HS-5 (cell line): ENCODE results near the gene RNF207.

Source experiments
- DNase-seq: peaks from one replicate; pipeline ENCODE4 v3.0.0-alpha.2; 2012; ENCODE audit warnings: low read depth

The RNF207 gene

DNA sequence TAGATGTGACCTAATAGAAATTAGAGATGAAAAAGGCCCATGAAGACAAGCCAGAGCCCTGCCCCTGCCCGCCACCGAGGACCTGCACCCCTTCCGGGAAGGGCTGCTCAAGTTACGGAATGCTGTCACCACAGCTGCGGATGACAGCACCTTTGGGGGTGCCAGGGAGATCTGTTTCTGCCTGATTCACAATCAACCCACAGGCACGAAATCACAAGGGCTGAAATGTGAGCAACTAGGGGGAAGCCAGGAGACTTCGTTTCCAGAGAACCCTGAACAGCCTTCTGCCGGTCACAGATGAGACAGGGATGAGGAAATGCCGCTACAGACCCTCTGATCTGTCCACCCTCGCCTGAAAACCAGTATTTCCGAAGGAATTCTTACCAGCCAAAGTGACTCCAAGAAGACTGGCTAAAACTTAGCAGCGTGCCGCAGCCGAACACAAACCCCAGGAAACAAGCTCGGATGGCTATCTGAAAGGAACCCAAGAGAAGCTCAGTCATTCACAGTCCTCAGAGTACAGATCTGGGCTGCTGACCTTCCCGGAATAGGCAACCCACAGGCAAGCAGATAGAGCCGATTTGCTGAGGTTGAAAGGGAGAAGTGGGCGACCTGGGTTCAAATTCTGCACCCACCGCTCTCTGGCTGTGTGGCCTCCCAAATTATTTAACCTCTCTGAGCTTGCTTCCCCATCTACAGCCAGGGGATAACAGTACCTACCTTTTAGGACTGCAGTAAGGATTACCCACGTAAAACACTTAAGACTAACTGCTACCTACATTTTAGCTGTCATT, 28.8 kb downstream of the RNF207 start:
- DNase-seq: no peak

DNA sequence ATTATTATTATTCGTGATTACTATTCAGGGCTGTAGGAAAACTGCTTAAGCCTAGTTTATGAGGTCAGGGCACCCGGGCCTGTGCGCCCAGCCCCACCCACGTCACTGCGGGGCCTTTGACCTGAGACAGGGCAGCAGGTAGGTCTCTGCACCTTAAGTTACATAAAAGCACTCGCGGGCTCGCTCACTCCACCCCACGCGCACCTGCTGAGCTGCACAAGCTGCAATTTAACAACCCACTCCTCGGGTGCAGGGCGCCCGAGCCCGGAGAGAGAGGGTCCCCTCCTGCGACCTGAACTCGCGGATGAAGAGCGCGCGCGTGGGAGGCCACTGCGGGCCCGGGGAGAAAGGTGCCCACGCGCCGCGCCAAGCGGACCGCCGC, 29.4 kb downstream of the RNF207 start:
- no peak for DNase-seq

GRCh38 chr1:6237093-6237492, 31.2 kb downstream of the RNF207 start:
- no peak for DNase-seq

DNA sequence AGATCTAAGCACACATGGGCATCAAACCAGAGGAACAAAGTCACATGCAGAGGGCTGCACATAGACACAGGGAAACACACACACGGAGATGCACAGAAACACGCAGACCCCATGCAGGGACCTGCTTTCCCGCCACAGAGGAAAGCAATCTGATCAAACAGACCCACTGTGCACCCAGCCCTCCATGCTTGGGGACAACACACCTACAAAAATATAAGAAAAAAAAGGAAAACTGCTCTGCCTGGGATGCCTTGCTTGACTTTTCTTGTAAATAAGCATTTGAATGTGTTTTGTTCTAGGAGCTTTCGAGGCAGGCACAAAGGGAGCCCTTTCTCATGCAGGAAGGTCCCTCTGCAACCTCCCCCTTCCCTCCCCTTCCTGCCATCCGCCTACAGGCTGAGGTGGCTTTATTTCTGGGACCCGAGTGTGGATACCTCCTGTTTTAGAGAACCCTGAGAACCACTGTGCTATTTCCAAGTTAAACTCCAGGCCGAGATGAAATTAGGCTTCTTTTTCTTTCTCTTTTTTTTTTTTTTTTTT, 33.4 kb downstream of the RNF207 start:
- no peak for DNase-seq

DNA sequence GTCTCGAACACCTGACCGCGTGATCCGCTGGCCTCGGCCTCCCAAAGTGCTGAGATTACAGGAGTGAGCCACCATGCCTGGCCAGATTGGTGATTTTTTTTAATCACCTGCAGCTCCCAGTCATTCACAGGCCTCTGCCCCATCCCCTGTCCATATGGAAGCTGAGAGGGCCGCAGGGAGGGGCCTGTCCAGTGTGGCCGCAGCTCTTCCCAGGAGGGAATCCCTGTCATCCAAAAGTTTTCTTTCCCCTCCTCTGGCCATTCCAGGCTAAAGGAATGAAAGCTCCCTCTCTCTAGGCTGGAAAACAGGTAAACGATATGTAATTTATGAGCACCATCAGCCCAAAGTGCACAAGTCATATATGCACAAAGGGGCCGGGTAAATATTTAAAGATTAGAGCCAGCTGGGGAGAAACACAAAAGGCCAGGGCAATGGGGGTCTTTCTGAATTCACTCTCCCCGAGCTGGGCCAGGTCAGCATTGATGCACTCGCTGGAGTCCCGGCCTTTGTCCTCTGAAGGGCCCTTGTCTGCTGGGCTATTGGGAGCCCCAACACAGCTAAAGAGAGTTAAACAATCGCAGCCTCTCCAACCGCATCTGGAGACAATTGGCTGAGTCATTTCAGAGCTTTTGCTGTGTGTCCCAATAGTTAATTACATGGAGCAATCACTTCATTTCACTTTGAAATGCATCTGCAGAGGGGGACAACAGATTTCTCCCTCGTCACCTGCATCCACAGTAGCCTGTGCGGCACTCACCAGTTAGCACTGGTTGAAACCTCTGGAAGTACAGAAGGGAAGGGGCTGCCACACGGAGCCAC, 34.2 kb downstream of the RNF207 start:
- peak; percentile 53 for DNase-seq

GRCh38 chr1:6241107-6241886, 35.4 kb downstream of the RNF207 start:
- no peak for DNase-seq

DNA sequence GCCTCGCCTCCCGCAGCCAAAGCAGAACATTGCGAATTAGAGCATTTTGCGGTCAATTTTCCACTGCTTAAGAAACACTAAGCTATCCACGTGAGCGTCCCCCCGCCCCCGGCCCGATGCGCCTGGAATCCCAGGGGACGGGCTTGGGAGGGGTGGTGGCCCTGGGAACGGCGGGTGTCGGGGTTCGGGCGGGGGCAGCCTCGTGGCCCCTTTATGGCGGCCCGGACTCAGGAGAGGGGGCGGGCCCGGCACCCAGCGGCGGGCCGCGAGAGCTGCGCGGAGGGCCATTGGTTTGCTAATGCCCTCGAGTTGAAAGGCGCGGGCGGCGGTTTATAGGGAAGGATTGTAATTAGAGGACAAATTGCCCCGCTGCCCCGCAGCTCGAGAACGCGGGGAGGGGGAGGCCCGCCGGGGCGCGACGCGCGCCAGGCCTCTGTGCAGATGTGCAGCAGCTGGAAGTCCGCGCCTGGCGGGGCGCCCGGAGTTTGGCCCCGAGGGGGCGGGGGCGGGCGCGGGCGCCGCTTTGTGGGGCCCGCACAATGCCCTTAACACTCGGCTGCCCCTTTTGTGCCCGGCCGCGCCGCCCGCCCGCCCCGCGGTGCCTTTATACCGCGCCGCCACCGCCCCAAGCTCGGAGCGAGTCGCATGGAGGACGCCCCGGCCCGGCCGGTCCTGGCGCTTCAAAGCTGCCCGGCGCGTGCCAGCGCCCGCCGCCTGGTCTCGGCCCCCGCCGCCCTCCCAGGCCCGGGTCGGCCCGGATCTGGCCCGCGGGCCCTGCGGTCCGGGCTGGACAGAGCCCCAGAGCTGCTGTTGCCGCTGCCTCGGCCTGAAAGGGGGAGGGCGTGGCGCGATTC, 36.2 kb downstream of the RNF207 start:
- no peak for DNase-seq

- DNase-seq: no peak
Observed at GRCh38 chr1:6243053-6243834, 37.3 kb downstream of the RNF207 start.

- no peak for DNase-seq
Observed at GRCh38 chr1:6243993-6244392, 38.1 kb downstream of the RNF207 start, which contains the start of gene HES3. HES3 (plus strand) TSS chr1:6244179; CDS start chr1:6244366, 187 bp downstream.

DNA sequence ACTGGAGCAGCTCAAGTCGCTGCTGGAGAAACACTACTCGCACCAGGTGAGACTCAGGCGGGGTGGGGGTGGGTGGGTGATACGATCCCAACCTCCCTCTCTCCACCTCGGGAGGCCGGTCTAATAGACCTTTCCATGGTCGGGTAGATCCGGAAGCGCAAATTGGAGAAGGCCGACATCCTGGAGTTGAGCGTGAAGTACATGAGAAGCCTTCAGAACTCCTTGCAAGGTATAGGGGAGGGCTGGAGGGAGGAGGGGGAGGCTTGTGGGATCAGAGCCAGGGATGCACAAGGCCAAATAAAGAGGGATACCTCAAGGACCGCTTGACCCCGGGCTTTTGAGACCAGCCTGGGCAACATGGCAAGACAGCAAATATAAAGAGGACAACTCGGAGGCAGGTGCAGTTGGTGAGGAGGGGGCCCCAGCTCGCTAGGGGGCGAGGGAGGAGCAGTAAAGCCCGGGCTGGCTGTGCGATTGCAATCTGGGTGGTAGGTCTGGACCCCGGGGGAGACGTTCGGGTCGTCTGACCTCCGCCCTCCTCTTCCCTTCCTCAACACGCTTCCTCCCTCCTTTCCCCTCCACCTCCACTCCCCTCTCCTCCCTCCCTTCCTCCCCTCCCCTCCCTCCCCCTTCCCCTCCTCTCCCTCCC, 38.6 kb downstream of the RNF207 start:
- no peak for DNase-seq

DNA sequence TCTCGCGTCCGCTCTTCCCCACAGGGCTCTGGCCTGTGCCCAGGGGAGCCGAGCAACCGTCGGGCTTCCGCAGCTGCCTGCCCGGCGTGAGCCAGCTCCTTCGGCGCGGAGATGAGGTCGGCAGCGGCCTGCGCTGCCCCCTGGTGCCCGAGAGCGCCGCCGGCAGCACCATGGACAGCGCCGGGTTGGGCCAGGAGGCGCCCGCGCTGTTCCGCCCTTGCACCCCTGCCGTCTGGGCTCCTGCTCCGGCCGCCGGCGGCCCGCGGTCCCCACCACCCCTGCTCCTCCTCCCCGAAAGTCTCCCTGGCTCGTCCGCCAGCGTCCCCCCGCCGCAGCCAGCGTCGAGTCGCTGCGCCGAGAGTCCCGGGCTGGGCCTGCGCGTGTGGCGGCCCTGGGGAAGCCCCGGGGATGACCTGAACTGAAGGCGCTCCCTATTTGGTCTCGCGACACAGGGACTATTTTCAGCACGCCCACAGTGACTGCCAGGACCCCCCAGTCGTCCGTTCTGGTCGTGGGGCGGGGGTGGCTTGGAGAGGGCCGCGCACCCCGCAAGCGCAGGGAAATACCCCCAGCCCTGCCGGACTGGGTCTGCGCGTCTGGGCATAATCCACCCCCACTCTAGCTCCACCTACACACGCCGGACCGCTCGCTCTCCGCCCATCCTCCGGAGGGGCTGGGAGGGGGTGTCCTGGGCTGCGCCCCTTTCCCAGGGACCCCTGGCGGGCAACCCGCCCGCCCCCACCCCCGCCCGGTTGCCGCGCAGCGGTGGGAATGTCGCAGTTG, 39.4 kb downstream of the RNF207 start:
- no peak for DNase-seq

- DNase-seq: no peak
Observed at GRCh38 chr1:6245869-6246496, 40.1 kb downstream of the RNF207 start.

- no peak for DNase-seq
Observed at GRCh38 chr1:6246497-6247467, 40.9 kb downstream of the RNF207 start.

GRCh38 chr1:6247651-6248050, 41.7 kb downstream of the RNF207 start:
- DNase-seq: no peak

GRCh38 chr1:6248161-6248776, 42.4 kb downstream of the RNF207 start:
- DNase-seq: no peak

DNA sequence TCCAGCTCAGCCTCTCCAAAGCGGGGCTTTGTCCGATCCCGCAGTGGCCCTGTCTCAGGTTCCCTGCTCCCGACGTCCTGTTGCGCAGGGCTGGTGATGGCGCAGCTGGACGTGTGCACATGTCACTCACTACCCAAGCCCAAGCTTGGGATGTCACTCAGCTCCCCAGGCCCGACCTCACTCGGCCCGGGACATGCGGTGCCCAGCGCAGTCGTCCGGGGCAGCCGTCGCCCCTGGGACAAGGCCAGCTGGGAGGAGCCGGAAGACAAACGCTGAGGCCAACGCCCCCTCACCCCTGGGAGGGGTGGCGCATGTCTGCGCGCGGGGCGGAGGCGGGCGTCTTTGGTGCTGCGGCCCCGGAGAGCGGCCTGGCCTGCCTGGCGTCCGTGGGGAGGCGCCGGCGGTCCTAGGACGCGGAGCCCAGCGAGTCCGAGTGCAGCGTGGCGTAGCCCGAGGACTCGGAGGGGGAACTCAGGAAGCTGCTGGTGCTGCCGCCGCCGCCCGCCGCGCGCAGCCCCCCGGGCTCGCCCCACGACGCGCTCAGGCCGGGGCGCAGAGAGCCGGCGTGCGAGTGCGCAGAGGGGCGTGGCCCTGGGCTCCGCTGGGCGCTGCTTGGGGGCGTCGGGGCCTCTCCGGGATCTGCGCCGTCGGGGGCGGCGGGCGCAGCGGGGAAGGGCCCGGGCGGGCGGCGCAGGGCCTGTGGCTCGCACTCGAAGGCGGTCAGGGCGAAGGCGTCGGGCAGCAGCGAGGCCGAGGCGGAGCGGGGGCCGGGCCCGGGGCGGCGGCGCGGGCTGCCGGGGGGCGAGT, 43.2 kb downstream of the RNF207 start:
- DNase-seq: no peak
